B cell (primary cell): ENCODE results near the gene EEFSEC. TPM values are rescaled to one million over a fixed set of nuclear protein-coding genes. Genes with fewer than 3 reads are reported as not detected.

Experiments used
- ATAC-seq: fragments of 200-7000 bp; cut with Tn5 transposase; one replicate; pipeline ENCODE4 v1.10.0; 2021; ENCODE audit warnings: low read depth, mild to moderate bottlenecking, moderate number of reproducible peaks, moderate library complexity
- CTCF ChIA-PET: fragments of 350-600 bp; sonication (Branson Sonifier 250); formaldehyde crosslinking; loops from one replicate; lab custom pipeline; 2021; ENCODE audit warnings: antibody characterized with exemption, inconsistent platforms; lab: Charles Lee
- POLR2A ChIA-PET: fragments of 350-600 bp; sonication (Branson Sonifier 250); formaldehyde crosslinking; loops from one replicate; lab custom pipeline; 2021; ENCODE audit warnings: antibody characterized with exemption; lab: Charles Lee
- DNase-seq: peaks from one replicate; pipeline ENCODE4 v3.0.0; 2013
- H2AFZ ChIP-seq: 2 replicates; pipeline ENCODE4 v1.6.1; 2012; ENCODE audit warnings: mild to moderate bottlenecking, low read depth, low read length; ENCODE audit not compliant: insufficient read depth, poor library complexity, severe bottlenecking
- H3K27ac ChIP-seq, 2 donors: 1 replicate in 1 of 2; 2 replicates in 1 of 2; pipeline ENCODE4 v1.5.1; 2012 to 2013; ENCODE audit warnings: low read length in 2 of 2, mild to moderate bottlenecking in 2 of 2, moderate library complexity in 1 of 2
- H3K27me3 ChIP-seq, 4 experiments: fragments of 200-600 bp in 1 of 4; sonication (generic) in 1 of 4; replicated peaks in 1 of 4; 1 replicate in 2 of 4; 2 replicates in 2 of 4; pipeline versions ENCODE4 v1.6.1 to v1.7.0; 2013 to 2016; ENCODE audit warnings: low read length in 3 of 4, mild to moderate bottlenecking in 2 of 4, mixed read lengths in 1 of 4, moderate library complexity in 1 of 4; ENCODE audit not compliant: insufficient read depth in 4 of 4, control insufficient read depth in 3 of 4; ENCODE audit errors: control extremely low read depth in 1 of 4
- H3K36me3 ChIP-seq, 2 experiments: replicated peaks in 1 of 2; 1 replicate in 1 of 2; 2 replicates in 1 of 2; pipeline versions ENCODE4 v1.6.1 to v1.7.1; 2013; ENCODE audit warnings: low read length in 1 of 2; ENCODE audit not compliant: insufficient read depth in 2 of 2, control insufficient read depth in 1 of 2; ENCODE audit errors: control extremely low read depth in 1 of 2, extremely low read depth in 1 of 2
- H3K4me1 ChIP-seq, 2 donors: fragments of 200-600 bp in 1 of 2; sonication (generic) in 1 of 2; 1 replicate in 1 of 2; 2 replicates in 1 of 2; pipeline versions ENCODE4 v1.5.1 to v1.6.1; 2013 to 2017; ENCODE audit warnings: low read length in 2 of 2; ENCODE audit not compliant: control insufficient read depth in 2 of 2, insufficient read depth in 2 of 2
- H3K4me2 ChIP-seq: replicated peaks from 2 replicates; pipeline ENCODE3; 2012; ENCODE audit warnings: mild to moderate bottlenecking, low read depth, low read length; ENCODE audit not compliant: poor library complexity, severe bottlenecking
- H3K4me3 ChIP-seq, 5 experiments: fragments of 200-600 bp in 1 of 5; sonication (generic) in 1 of 5; 1 replicate in 3 of 5; 2 replicates in 2 of 5; pipeline versions ENCODE4 v1.5.1 to v1.7.0; 2011 to 2016; ENCODE audit warnings: low read length in 4 of 5, mild to moderate bottlenecking in 4 of 5, low read depth in 2 of 5, control low read depth in 1 of 5, moderate library complexity in 1 of 5; ENCODE audit not compliant: insufficient read depth in 1 of 5; ENCODE audit errors: control extremely low read depth in 1 of 5, extremely low read depth in 1 of 5
- H3K79me2 ChIP-seq: fragments of 200-600 bp; sonication (generic); one replicate; pipeline ENCODE4 v1.6.0; 2016; ENCODE audit warnings: low read length; ENCODE audit not compliant: control insufficient read depth, insufficient read depth
- H3K9ac ChIP-seq: fragments of 200-600 bp; sonication (generic); 2 replicates; pipeline ENCODE4 v1.6.1; 2017; ENCODE audit warnings: mild to moderate bottlenecking, low read length, moderate library complexity
- H3K9me3 ChIP-seq, 3 donors: one replicate each; pipeline versions ENCODE4 v1.6.1 to v1.7.1; 2013; ENCODE audit warnings: low read length in 2 of 3; ENCODE audit not compliant: control insufficient read depth in 2 of 3, insufficient read depth in 1 of 3; ENCODE audit errors: control extremely low read depth in 1 of 3
- H4K20me1 ChIP-seq: 2 replicates; pipeline ENCODE4 v1.6.0; 2012; ENCODE audit warnings: mild to moderate bottlenecking, low read length; ENCODE audit not compliant: insufficient read depth, control insufficient read depth, poor library complexity, severe bottlenecking
- H3K27ac Mint-ChIP-seq: one replicate; pipeline ENCODE4 v1.8.0; 2021; ENCODE audit warnings: mixed read lengths
- H3K27me3 Mint-ChIP-seq: one replicate; pipeline ENCODE4 v1.8.0; 2021; ENCODE audit warnings: mixed read lengths
- H3K4me1 Mint-ChIP-seq: one replicate; pipeline ENCODE4 v1.8.0; 2021; ENCODE audit warnings: mixed read lengths
- H3K4me3 Mint-ChIP-seq: one replicate; pipeline ENCODE4 v1.8.0; 2021; ENCODE audit warnings: mixed read lengths
- H3K9me3 Mint-ChIP-seq: one replicate; pipeline ENCODE4 v1.8.0; 2022; ENCODE audit warnings: mixed read lengths; ENCODE audit not compliant: insufficient read depth
- EZH2 ChIP-seq: IDR thresholded peaks from 2 replicates; pipeline ENCODE4 v1.6.1; 2012; ENCODE audit warnings: borderline replicate concordance, low read depth, mild to moderate bottlenecking, moderate library complexity, low read length; ENCODE audit not compliant: insufficient read depth, poor library complexity, severe bottlenecking
- WGBS: methylation state at CpG from one replicate; pipeline ENCODE4 v1.1.5; 2013; ENCODE audit warnings: missing lambda C conversion rate; ENCODE audit not compliant: insufficient coverage; 5-methylcytosine and 5-hydroxymethylcytosine counted together
- intact Hi-C: fragments of 100-400 bp; cut with micrococcal nuclease; formaldehyde crosslinking; loops from one replicate; pipeline ENCODE4 v1.10.0; 2022
- polyA plus RNA-seq: library from polyadenylated mRNA; depleted of rRNA; stranded (reverse); fragments of >200 nt; gene quantifications from 2 replicates; pipeline ENCODE4 v1.2.3, GENCODE V29; 2012
- total RNA-seq, 2 donors: library from RNA; stranded (reverse); fragments of 120-200 nt in 1 of 2; gene quantifications; 1 replicate in 1 of 2; 2 replicates in 1 of 2; pipeline versions ENCODE4 v1.2.3 to v1.2.4, GENCODE V29; 2013 to 2022
- TF ChIP-seq, protein P1 (sequence below): fragments of 200-600 bp; IDR thresholded peaks from one replicate; pipeline ENCODE4 v1.8.0; 2022; ENCODE audit warnings: antibody characterized with exemption, mild to moderate bottlenecking

Gene EEFSEC
- total and polyA plus RNA-seq, 2 donors (not counting 1 experiment from before 2014, with no cell fraction given), result 17.9 to 18.4 TPM

DNA sequence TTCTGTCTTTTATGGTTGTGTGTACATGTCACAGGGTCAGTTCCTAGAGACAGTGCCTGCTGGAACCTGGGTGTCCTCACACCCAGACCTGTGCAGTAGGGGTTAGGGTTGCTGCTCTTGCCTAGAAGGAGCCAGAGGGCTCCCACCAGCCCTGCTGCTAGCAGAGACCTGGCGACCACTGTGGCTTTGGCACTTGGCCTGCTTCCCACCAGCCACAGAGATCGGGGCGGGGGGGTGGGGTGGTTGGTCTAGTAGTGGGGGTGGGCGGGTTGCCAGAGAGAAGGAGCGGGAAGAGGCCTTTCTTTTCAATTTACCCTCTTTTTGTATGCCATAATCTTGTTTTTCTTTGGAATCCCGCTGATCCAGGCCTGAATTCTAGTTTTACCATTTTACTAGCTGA lies 29.4 kb downstream of the EEFSEC start:
- TF ChIP-seq, protein P1, sequence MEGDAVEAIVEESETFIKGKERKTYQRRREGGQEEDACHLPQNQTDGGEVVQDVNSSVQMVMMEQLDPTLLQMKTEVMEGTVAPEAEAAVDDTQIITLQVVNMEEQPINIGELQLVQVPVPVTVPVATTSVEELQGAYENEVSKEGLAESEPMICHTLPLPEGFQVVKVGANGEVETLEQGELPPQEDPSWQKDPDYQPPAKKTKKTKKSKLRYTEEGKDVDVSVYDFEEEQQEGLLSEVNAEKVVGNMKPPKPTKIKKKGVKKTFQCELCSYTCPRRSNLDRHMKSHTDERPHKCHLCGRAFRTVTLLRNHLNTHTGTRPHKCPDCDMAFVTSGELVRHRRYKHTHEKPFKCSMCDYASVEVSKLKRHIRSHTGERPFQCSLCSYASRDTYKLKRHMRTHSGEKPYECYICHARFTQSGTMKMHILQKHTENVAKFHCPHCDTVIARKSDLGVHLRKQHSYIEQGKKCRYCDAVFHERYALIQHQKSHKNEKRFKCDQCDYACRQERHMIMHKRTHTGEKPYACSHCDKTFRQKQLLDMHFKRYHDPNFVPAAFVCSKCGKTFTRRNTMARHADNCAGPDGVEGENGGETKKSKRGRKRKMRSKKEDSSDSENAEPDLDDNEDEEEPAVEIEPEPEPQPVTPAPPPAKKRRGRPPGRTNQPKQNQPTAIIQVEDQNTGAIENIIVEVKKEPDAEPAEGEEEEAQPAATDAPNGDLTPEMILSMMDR, result no peak
- no peak for TF ChIP-seq EZH2
- POLR2A ChIA-PET, result no interaction called here
- intact Hi-C loops, result no loop called here
- Histone ChIP-seq H3K4me2 (no peak overlapping the region), H3K9me3 (no peaks in the 10 kb centered on the region), H3K79me2 (peaks cover 49% of the 10 kb centered on the region), H3K4me1 (no peaks in the 10 kb centered on the region), H3K36me3 (no peaks in the 10 kb centered on the region), H3K4me3 (no peak overlapping the region), H3K9ac (no peak overlapping the region), H4K20me1 (peaks cover 17% of the 10 kb centered on the region), H3K27ac (no peak overlapping the region), H2AFZ (no peak overlapping the region), H3K27me3 (no peaks in the 10 kb centered on the region)
- Mint-ChIP-seq H3K4me3 (no peak overlapping the region), H3K27ac (no peak overlapping the region), H3K4me1 (peaks cover 18% of the 10 kb centered on the region), H3K9me3 (peaks cover 2% of the 10 kb centered on the region), H3K27me3 (no peaks in the 10 kb centered on the region)
- CTCF ChIA-PET, result no interaction called here
- ATAC-seq, result no peak
- whole genome bisulfite sequencing, result no CpG with 5 or more reads among the region's 6 CpGs
- DNase-seq, result no peak

DNA sequence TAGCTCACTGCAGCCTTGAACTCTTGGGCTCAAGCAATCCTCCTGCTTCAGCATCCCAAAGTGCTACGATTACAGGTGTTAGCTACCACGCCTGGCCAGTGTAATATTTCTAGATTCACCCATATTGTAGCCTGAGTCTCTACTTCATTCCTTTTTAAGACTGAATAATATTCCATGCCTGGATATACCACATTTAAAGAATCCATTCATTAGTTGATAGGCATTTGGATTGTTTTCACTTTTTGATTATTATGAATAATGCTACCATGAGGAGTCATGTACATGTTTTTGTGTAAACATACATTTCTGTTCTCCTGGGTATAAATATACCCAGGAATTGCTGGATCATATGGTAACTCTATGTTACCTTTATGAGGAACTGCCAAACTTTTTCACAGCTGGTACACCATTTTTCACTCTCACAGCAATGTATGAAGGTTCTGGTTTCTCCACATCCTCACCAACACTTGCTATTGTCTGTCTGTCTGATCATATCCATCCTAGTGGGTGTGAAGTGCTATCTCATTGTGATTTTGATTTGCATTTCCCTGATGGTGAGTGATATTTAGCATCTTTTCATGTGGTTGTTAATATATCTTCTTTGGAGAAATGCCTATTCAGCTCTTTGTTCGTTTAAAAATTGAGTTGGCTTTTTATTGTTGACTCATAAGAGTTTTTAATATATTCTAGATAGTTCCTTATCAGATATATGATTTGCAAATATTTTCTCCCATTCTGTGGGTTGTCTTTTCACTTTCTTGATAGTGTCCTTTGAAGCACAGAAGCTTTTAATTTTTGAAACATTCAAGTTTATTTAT lies 32.6 kb downstream of the EEFSEC start:
- Histone ChIP-seq H3K27ac (no peak overlapping the region), H3K9me3 (no peaks in the 10 kb centered on the region), H3K4me3 (no peak overlapping the region), H3K36me3 (no peaks in the 10 kb centered on the region), H3K79me2 (peaks cover 42% of the 10 kb centered on the region), H3K9ac (no peak overlapping the region), H4K20me1 (peaks cover 23% of the 10 kb centered on the region), H3K27me3 (no peaks in the 10 kb centered on the region), H3K4me2 (no peak overlapping the region), H2AFZ (no peak overlapping the region), H3K4me1 (no peaks in the 10 kb centered on the region)
- CTCF ChIA-PET, result interaction anchor here (1.2 kb wide), 1 partner anchor 9 kb away, joined by 4 read pairs; no protein-coding TSS in a partner anchor
- TF ChIP-seq, protein P1, result no peak
- no peak for TF ChIP-seq EZH2
- no peak overlapping the region for H3K4me3 Mint-ChIP-seq
- H3K9me3 Mint-ChIP-seq, result peaks cover 2% of the 10 kb centered on the region
- intact Hi-C loops, result no loop called here
- no peak for ATAC-seq
- H3K27ac Mint-ChIP-seq, result no peak overlapping the region
- no peak for DNase-seq
- H3K27me3 Mint-ChIP-seq, result no peaks in the 10 kb centered on the region
- no CpG with 5 or more reads among the region's 3 CpGs for WGBS
- POLR2A ChIA-PET, result no interaction called here
- H3K4me1 Mint-ChIP-seq, result peaks cover 12% of the 10 kb centered on the region
